Activated CD4-positive, alpha-beta T cell treated with anti-CD3 and anti-CD28 coated beads, Interleukin-2, amount 10 ng/mL, durations not matched to agents 24 days and 14 days (primary cell): ENCODE data around the gene ATG5. TPM values are rescaled to one million over a fixed set of nuclear protein-coding genes. Genes with fewer than 3 reads are reported as not detected.

Experiments
- DNase-seq: peaks from one replicate; pipeline ENCODE4 v3.0.0; 2022
- H3K27ac Mint-ChIP-seq: one replicate; pipeline ENCODE4 v1.8.0; 2022; ENCODE audit warnings: mild to moderate bottlenecking, mixed read lengths
- H3K27me3 Mint-ChIP-seq: one replicate; pipeline ENCODE4 v1.8.0; 2022; ENCODE audit warnings: mixed read lengths
- H3K36me3 Mint-ChIP-seq: one replicate; pipeline ENCODE4 v1.8.0; 2022; ENCODE audit warnings: low read depth, mild to moderate bottlenecking, mixed read lengths
- H3K4me1 Mint-ChIP-seq: one replicate; pipeline ENCODE4 v1.8.0; 2021; ENCODE audit warnings: mixed read lengths
- H3K4me3 Mint-ChIP-seq: one replicate; pipeline ENCODE4 v1.8.0; 2022; ENCODE audit warnings: mild to moderate bottlenecking, moderate library complexity, mixed read lengths
- H3K9me3 Mint-ChIP-seq: one replicate; pipeline ENCODE4 v1.8.0; 2021; ENCODE audit warnings: mixed read lengths
- intact Hi-C: fragments of 100-400 bp; cut with micrococcal nuclease; formaldehyde crosslinking; loops from one replicate; pipeline ENCODE4 v1.15.1; 2023
- total RNA-seq: library from RNA; stranded (reverse); gene quantifications from 2 replicates; pipeline ENCODE4 v1.2.3, GENCODE V29; 2022

The ATG5 gene
- total RNA-seq, 1 donor from 2014 or later, result 29.5 TPM

DNA sequence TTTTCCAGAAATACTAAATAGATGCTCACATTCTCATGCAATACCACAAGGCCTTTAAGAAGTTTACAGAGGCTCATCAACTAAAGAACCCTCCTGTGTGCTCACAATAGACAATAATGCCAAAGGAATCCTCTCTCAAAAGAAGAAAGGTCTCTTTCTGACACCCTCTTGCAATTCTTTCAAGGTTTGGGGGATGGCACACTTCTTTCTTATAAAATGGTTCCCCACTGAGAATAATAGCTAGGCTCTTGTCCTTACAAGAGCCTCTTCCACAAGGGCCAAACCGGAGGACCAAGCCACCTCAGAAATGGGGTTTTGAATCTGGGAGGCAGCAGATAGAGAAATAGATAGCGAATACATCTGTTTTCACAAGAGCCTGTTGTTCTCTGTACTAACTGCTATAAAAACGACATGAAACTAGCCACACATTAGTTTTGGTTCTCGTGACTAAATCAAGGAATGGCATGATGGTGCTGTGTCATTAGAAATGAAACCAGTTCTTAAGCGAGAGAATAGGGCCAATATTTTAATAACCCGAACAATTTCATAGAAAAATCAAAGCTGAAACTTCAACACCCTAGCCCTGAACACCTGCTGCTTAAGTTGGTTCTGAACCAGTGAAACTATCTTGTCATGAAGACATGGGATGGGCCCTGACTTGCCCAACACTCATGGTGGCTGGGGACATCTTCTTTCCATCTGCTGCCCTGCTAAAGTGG lies 158.3 kb downstream of the ATG5 start:
- intact Hi-C loops, result no loop called here
- H3K9me3 Mint-ChIP-seq, result peaks cover 7% of the 10 kb centered on the region
- no peaks in the 10 kb centered on the region for H3K27me3 Mint-ChIP-seq
- H3K4me1 Mint-ChIP-seq, result peaks cover 54% of the 10 kb centered on the region
- H3K27ac Mint-ChIP-seq, result peak overlapping the region; percentile 50
- H3K36me3 Mint-ChIP-seq, result peaks cover 6% of the 10 kb centered on the region
- DNase-seq, result no peak
- H3K4me3 Mint-ChIP-seq, result peak overlapping the region; percentile 17

- H3K4me3 Mint-ChIP-seq, result no peak overlapping the region
- H3K27ac Mint-ChIP-seq, result peak overlapping the region; percentile 23
- peaks cover 7% of the 10 kb centered on the region for H3K9me3 Mint-ChIP-seq
- H3K36me3 Mint-ChIP-seq, result peaks cover 6% of the 10 kb centered on the region
- no peak for DNase-seq
- intact Hi-C loops, result loop anchor here (2.0 kb wide), 1 partner anchor 57 kb away; no protein-coding TSS in a partner anchor
- H3K27me3 Mint-ChIP-seq, result no peaks in the 10 kb centered on the region
- peaks cover 56% of the 10 kb centered on the region for H3K4me1 Mint-ChIP-seq
These were observed 159.6 kb downstream of the ATG5 start for GRCh38 chr6:106165885-106166485.

- peak; percentile 85 for DNase-seq
- Mint-ChIP-seq H3K36me3 (peaks cover 6% of the 10 kb centered on the region), H3K4me1 (peaks cover 52% of the 10 kb centered on the region), H3K4me3 (peak overlapping the region; percentile 71), H3K27me3 (no peaks in the 10 kb centered on the region), H3K9me3 (peaks cover 7% of the 10 kb centered on the region), H3K27ac (peak overlapping the region; percentile 92)
- intact Hi-C loops, result loop anchor here (1.0 to 2.0 kb wide), 12 partner anchors 15 to 518 kb away; no protein-coding TSS in a partner anchor
These were observed 161.3 kb downstream of the ATG5 start for GRCh38 chr6:106163966-106164877.

DNA sequence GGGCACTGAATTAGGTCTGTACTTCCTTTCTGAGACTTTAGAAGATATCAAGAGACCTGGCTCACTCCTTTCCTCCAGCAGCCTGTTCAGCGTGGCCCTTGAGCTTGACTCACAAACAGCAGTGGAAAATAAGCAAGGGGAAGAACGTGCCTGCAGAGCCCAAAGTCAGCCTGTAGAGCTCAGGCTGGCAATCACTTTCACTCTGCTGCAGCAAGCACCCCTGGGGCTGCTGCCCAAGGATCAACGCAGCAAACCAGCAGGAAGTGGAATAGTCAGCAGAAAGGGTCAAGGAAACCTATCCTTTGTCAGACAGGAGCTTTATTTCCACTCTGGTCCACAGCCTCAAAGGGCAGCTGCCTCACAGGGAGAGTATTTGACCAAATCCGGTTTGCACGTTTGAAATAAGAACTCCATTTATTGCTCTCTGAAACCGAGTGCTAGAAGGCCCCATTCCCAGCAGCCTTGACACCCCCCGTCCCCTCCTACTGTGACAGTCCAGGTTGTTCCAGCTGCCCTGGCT lies 162.1 kb downstream of the ATG5 start:
- DNase-seq, result peak; percentile 88
- Mint-ChIP-seq H3K4me3 (peak overlapping the region; percentile 71), H3K27ac (peak overlapping the region; percentile 92), H3K27me3 (no peaks in the 10 kb centered on the region), H3K9me3 (peaks cover 7% of the 10 kb centered on the region), H3K36me3 (peaks cover 6% of the 10 kb centered on the region), H3K4me1 (peaks cover 53% of the 10 kb centered on the region)
- intact Hi-C loops, result loop anchor here (2.0 kb wide), 1 partner anchor 15 kb away; no protein-coding TSS in a partner anchor

- intact Hi-C loops, result loop anchor here (2.0 kb wide), 1 partner anchor 14 kb away; no protein-coding TSS in a partner anchor
- no peak for DNase-seq
- H3K4me3 Mint-ChIP-seq, result peak overlapping the region; percentile 71
- peak overlapping the region; percentile 92 for H3K27ac Mint-ChIP-seq
- peaks cover 53% of the 10 kb centered on the region for H3K4me1 Mint-ChIP-seq
- no peaks in the 10 kb centered on the region for H3K27me3 Mint-ChIP-seq
- H3K36me3 Mint-ChIP-seq, result peaks cover 6% of the 10 kb centered on the region
- peaks cover 7% of the 10 kb centered on the region for H3K9me3 Mint-ChIP-seq
These were observed 162.6 kb downstream of the ATG5 start for GRCh38 chr6:106162921-106163320.

- peaks cover 7% of the 10 kb centered on the region for H3K9me3 Mint-ChIP-seq
- H3K36me3 Mint-ChIP-seq, result peaks cover 6% of the 10 kb centered on the region
These were observed 163.7 kb downstream of the ATG5 start for GRCh38 chr6:106161893-106162292.

GRCh38 chr6:106161311-106161874 lies 164.2 kb downstream of the ATG5 start:
- peaks cover 52% of the 10 kb centered on the region for H3K4me1 Mint-ChIP-seq

More at GRCh38 chr6:106161893-106162292, 163.7 kb downstream of the ATG5 start:
- DNase-seq, result no peak
- intact Hi-C loops, result loop anchor here (2.0 kb wide), 1 partner anchor 13 kb away; no protein-coding TSS in a partner anchor
- Mint-ChIP-seq H3K27me3 (no peaks in the 10 kb centered on the region), H3K27ac (peak overlapping the region; percentile 67), H3K4me3 (no peak overlapping the region), H3K4me1 (peaks cover 54% of the 10 kb centered on the region)

GRCh38 chr6:106160189-106160588 lies 165.4 kb downstream of the ATG5 start:
- H3K36me3 Mint-ChIP-seq, result peaks cover 5% of the 10 kb centered on the region
- H3K9me3 Mint-ChIP-seq, result peaks cover 4% of the 10 kb centered on the region
- no peak overlapping the region for H3K4me3 Mint-ChIP-seq
- intact Hi-C loops, result no loop called here
- DNase-seq, result no peak
- H3K4me1 Mint-ChIP-seq, result peaks cover 48% of the 10 kb centered on the region
- no peak overlapping the region for H3K27ac Mint-ChIP-seq
- H3K27me3 Mint-ChIP-seq, result no peaks in the 10 kb centered on the region

More at GRCh38 chr6:106161311-106161874, 164.2 kb downstream of the ATG5 start:
- intact Hi-C loops, result no loop called here
- Mint-ChIP-seq H3K36me3 (peaks cover 5% of the 10 kb centered on the region), H3K9me3 (peaks cover 7% of the 10 kb centered on the region), H3K4me3 (no peak overlapping the region), H3K27ac (peak overlapping the region; percentile 67), H3K27me3 (no peaks in the 10 kb centered on the region)
- no peak for DNase-seq

DNA sequence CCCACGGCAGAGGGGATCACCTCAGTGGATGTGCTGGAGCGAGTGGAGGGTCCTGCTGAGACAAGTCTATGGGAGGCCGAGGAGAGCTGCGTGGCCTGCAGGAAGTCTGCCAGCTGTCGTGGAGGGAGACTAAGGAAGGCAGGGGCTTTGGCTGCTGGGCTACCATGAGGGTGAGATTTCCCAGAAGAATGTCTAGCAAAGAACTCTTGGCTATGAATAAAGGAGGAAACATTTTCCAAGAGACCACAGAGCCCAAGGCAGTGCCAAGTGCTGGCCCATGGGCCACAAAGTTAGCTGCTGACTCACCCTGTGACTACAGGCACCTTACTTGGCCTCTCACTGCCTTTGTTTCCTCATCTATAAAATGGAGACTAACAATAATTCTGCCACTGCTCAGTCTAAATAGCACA lies 166.0 kb downstream of the ATG5 start:
- DNase-seq, result no peak
- H3K27me3 Mint-ChIP-seq, result no peaks in the 10 kb centered on the region
- no peak overlapping the region for H3K27ac Mint-ChIP-seq
- H3K4me1 Mint-ChIP-seq, result peaks cover 43% of the 10 kb centered on the region
- H3K4me3 Mint-ChIP-seq, result no peak overlapping the region
- peaks cover 2% of the 10 kb centered on the region for H3K9me3 Mint-ChIP-seq
- peaks cover 2% of the 10 kb centered on the region for H3K36me3 Mint-ChIP-seq
- intact Hi-C loops, result no loop called here

DNA sequence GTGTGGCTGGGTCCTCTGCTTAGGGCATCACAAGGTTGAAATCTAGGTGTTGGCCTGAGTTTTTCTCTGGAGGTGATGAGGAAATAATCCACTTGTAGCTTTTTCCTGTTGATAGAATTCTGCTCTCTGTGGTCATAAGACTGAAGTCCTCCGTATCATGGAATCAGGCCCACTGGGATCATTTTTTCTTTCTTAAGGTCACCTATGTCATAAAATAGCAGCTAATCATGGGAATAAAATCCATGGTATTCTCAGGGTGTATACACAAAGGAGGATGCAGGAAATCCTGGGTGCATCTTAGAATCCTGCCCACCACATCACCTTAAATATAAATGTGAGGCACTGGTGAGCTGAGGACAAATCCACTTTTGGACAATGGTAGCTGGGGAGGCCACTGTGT lies 166.7 kb downstream of the ATG5 start:
- Mint-ChIP-seq H3K4me3 (no peak overlapping the region), H3K27me3 (no peaks in the 10 kb centered on the region), H3K9me3 (no peaks in the 10 kb centered on the region), H3K36me3 (no peaks in the 10 kb centered on the region), H3K4me1 (peaks cover 36% of the 10 kb centered on the region), H3K27ac (no peak overlapping the region)
- no peak for DNase-seq
- intact Hi-C loops, result no loop called here

DNA sequence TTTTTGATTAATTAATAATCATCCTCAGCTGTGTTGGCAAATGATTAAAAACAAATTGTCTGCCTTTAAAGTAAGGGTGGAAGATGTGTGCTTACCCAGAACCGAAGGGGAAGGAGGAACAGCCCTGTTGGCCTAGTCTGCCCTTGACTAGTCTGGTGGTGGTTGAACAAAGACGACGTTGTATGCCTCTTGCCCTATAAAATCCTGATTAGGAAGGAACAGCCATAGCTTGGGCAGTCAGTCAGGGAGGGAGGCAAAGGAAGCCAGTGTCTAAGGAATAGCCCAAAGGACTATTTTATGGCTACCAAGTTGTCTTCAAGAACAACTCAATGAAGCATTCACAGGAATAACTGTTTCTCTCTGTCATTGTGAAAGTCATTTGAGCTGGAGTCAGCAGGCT lies 168.7 kb downstream of the ATG5 start:
- H3K4me1 Mint-ChIP-seq, result peaks cover 27% of the 10 kb centered on the region
- peaks cover 6% of the 10 kb centered on the region for H3K9me3 Mint-ChIP-seq
- no peak overlapping the region for H3K4me3 Mint-ChIP-seq
- DNase-seq, result no peak
- H3K27me3 Mint-ChIP-seq, result no peaks in the 10 kb centered on the region
- no peak overlapping the region for H3K27ac Mint-ChIP-seq
- intact Hi-C loops, result no loop called here
- H3K36me3 Mint-ChIP-seq, result peaks cover 3% of the 10 kb centered on the region

GRCh38 chr6:106156413-106156812 lies 169.1 kb downstream of the ATG5 start:
- H3K4me3 Mint-ChIP-seq, result no peak overlapping the region
- H3K4me1 Mint-ChIP-seq, result peaks cover 24% of the 10 kb centered on the region
- no peaks in the 10 kb centered on the region for H3K27me3 Mint-ChIP-seq
- H3K27ac Mint-ChIP-seq, result no peak overlapping the region
- peaks cover 7% of the 10 kb centered on the region for H3K9me3 Mint-ChIP-seq
- no peak for DNase-seq
- intact Hi-C loops, result no loop called here
- peaks cover 3% of the 10 kb centered on the region for H3K36me3 Mint-ChIP-seq

- peaks cover 7% of the 10 kb centered on the region for H3K9me3 Mint-ChIP-seq
- intact Hi-C loops, result no loop called here
- DNase-seq, result no peak
- H3K27ac Mint-ChIP-seq, result no peak overlapping the region
- no peaks in the 10 kb centered on the region for H3K27me3 Mint-ChIP-seq
- H3K4me3 Mint-ChIP-seq, result no peak overlapping the region
- peaks cover 23% of the 10 kb centered on the region for H3K4me1 Mint-ChIP-seq
- H3K36me3 Mint-ChIP-seq, result peaks cover 3% of the 10 kb centered on the region
These were observed 170.2 kb downstream of the ATG5 start for GRCh38 chr6:106155219-106155830.
